Measurements from ENCODE around the gene CHMP5. TPM values are rescaled to one million over a fixed set of nuclear protein-coding genes. Genes with fewer than 3 reads are reported as not detected.
"Not testable (repeated sequence)": the region's sequence is repeated elsewhere in the genome, so short reads cannot be mapped to it uniquely, and the experiment has no call there.

Gene CHMP5
- total RNA-seq, 2 experiments from 2014 or later: 31.2 to 50.1 TPM

GRCh38 chr9:33315371-33315770 is 50.5 kb downstream of the CHMP5 start:
- Histone ChIP-seq H3K9me3 (ENCODE audit: low read length) (no peaks in the 10 kb centered on the region), H3K4me2 (ENCODE audit: low read length) (no peak overlapping the region), H3K27ac (ENCODE audit: low read depth, low read length, poor library complexity, severe bottlenecking) (no peak overlapping the region), H3K4me3 (ENCODE audit: low read depth, low read length, poor library complexity, severe bottlenecking) (no peak overlapping the region), H2AFZ (ENCODE audit: low read length) (no peak overlapping the region), H3K4me1 (ENCODE audit: insufficient read depth, low read length, poor library complexity, severe bottlenecking) (no peaks in the 10 kb centered on the region), H3K9me2 (ENCODE audit: insufficient read depth, low read length) (no peaks in the 10 kb centered on the region), H3K79me2 (ENCODE audit: insufficient read depth, low read depth, low read length) (no peaks in the 10 kb centered on the region), H4K20me1 (ENCODE audit: insufficient read depth, low read length) (no peaks in the 10 kb centered on the region), H3K36me3 (ENCODE audit: insufficient read depth, low read length) (peaks cover 99% of the 10 kb centered on the region)
- ChIA-PET CTCF (ENCODE audit: unreplicated experiment) (no interaction called here), POLR2A (interaction anchor here (0.7 to 1.4 kb wide), 4 partner anchors 13 to 37 kb away, joined by 3 to 7 read pairs (median 4); partner anchors contain the start of gene NFX1)
- TF ChIP-seq, protein P1, sequence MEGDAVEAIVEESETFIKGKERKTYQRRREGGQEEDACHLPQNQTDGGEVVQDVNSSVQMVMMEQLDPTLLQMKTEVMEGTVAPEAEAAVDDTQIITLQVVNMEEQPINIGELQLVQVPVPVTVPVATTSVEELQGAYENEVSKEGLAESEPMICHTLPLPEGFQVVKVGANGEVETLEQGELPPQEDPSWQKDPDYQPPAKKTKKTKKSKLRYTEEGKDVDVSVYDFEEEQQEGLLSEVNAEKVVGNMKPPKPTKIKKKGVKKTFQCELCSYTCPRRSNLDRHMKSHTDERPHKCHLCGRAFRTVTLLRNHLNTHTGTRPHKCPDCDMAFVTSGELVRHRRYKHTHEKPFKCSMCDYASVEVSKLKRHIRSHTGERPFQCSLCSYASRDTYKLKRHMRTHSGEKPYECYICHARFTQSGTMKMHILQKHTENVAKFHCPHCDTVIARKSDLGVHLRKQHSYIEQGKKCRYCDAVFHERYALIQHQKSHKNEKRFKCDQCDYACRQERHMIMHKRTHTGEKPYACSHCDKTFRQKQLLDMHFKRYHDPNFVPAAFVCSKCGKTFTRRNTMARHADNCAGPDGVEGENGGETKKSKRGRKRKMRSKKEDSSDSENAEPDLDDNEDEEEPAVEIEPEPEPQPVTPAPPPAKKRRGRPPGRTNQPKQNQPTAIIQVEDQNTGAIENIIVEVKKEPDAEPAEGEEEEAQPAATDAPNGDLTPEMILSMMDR (conservative IDR thresholded peaks at IDR 0.05; ENCODE audit: low read length): no peak
- TF ChIP-seq EZH2phosphoT487 (IDR thresholded peaks at IDR 0.05; ENCODE audit: borderline replicate concordance, low read depth, low read length): no peak
- intact Hi-C loops (cut with micrococcal nuclease; ENCODE audit: unreplicated experiment): no loop called here
- BruUV-seq (replicated peaks): no TSS peak
- DNase-seq (ENCODE audit: low spot score): no peak

DNA sequence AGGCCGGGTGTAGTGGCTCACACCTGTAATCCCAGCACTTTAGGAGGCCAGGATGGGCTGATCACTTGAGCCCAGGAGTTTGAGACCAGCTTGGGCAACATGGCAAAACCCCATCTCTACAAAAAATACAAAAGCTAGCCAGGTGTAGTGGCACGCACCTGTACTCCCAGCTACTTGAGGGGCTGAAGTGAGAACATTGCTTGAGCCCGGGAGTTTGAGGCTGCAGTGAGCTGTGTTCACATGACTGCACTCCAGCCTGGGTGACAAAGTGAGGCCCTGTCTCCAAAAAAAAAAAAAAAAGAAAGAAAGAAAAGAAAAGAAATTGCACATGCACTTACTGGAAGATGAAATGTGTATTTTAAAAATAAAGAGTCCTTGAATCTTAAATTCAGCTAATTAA is 52.3 kb downstream of the CHMP5 start:
- H3K4me1 ChIP-seq (ENCODE audit: insufficient read depth, low read length, poor library complexity, severe bottlenecking); H2AFZ ChIP-seq (ENCODE audit: low read length); H3K4me3 ChIP-seq (ENCODE audit: low read depth, low read length, poor library complexity, severe bottlenecking); H3K79me2 ChIP-seq (ENCODE audit: insufficient read depth, low read depth, low read length); BruUV-seq (replicated peaks); intact Hi-C loops (cut with micrococcal nuclease; ENCODE audit: unreplicated experiment); H3K9me3 ChIP-seq (ENCODE audit: low read length); H4K20me1 ChIP-seq (ENCODE audit: insufficient read depth, low read length); DNase-seq (ENCODE audit: low spot score); H3K27ac ChIP-seq (ENCODE audit: low read depth, low read length, poor library complexity, severe bottlenecking); H3K4me2 ChIP-seq (ENCODE audit: low read length); H3K9me2 ChIP-seq (ENCODE audit: insufficient read depth, low read length); CTCF ChIA-PET (ENCODE audit: unreplicated experiment): not testable (repeated sequence)
- POLR2A ChIA-PET: interaction anchor here (0.9 to 1.1 kb wide), 2 partner anchors 9 to 37 kb away, joined by 4 to 5 read pairs; no protein-coding TSS in a partner anchor
- H3K36me3 ChIP-seq (ENCODE audit: insufficient read depth, low read length): peaks cover 99% of the 10 kb centered on the region

- TF ChIP-seq, protein P1 (conservative IDR thresholded peaks at IDR 0.05; ENCODE audit: low read length): no peak
- no peak for TF ChIP-seq EZH2phosphoT487 (IDR thresholded peaks at IDR 0.05; ENCODE audit: borderline replicate concordance, low read depth, low read length)
- Histone ChIP-seq H3K4me1 (ENCODE audit: insufficient read depth, low read length, poor library complexity, severe bottlenecking) (no peaks in the 10 kb centered on the region), H3K79me2 (ENCODE audit: insufficient read depth, low read depth, low read length) (no peaks in the 10 kb centered on the region), H3K36me3 (ENCODE audit: insufficient read depth, low read length) (peaks cover 99% of the 10 kb centered on the region), H3K27ac (ENCODE audit: low read depth, low read length, poor library complexity, severe bottlenecking) (no peak overlapping the region), H3K4me2 (ENCODE audit: low read length) (no peak overlapping the region), H3K9me3 (ENCODE audit: low read length) (no peaks in the 10 kb centered on the region), H2AFZ (ENCODE audit: low read length) (no peak overlapping the region), H3K9me2 (ENCODE audit: insufficient read depth, low read length) (no peaks in the 10 kb centered on the region), H3K4me3 (ENCODE audit: low read depth, low read length, poor library complexity, severe bottlenecking) (no peak overlapping the region), H4K20me1 (ENCODE audit: insufficient read depth, low read length) (no peaks in the 10 kb centered on the region)
- intact Hi-C loops (cut with micrococcal nuclease; ENCODE audit: unreplicated experiment): no loop called here
- no TSS peak for BruUV-seq (replicated peaks)
- POLR2A ChIA-PET: interaction anchor here (0.6 kb wide), 1 partner anchor 557 kb away, joined by 3 read pairs; no protein-coding TSS in a partner anchor
- CTCF ChIA-PET (ENCODE audit: unreplicated experiment): no interaction called here
- no peak for DNase-seq (ENCODE audit: low spot score)
These were observed 53.4 kb downstream of the CHMP5 start for GRCh38 chr9:33318225-33318624.
